NB4 (cell line): Measurements from ENCODE around the gene NT5E.

Source experiments
- CTCF ChIP-seq: IDR thresholded peaks from one replicate; pipeline ENCODE4 v1.5.1; 2012; ENCODE audit warnings: low read depth, low read length
- MAX ChIP-seq: IDR thresholded peaks from 2 replicates; pipeline ENCODE4 v1.6.1; 2011; ENCODE audit warnings: low read depth, low read length
- MYC ChIP-seq: IDR thresholded peaks from 2 replicates; pipeline ENCODE4 v1.6.1; 2011; ENCODE audit warnings: low read depth, low read length
- POLR2A ChIP-seq: IDR thresholded peaks from 2 replicates; pipeline ENCODE4 v1.6.1; 2011; ENCODE audit warnings: mild to moderate bottlenecking; ENCODE audit not compliant: insufficient read length; ENCODE audit errors: extremely low read depth

GRCh38 chr6:85422996-85423395 is 26.9 kb upstream of the NT5E start:
- no peak for TF ChIP-seq CTCF
- no peak for TF ChIP-seq POLR2A
- TF ChIP-seq MYC: no peak
- no peak for TF ChIP-seq MAX
